K562 (cell line): ENCODE data around the gene A1CF.

ENCODE experiments used
- AFF4 ChIP-seq: sonication (generic); formaldehyde crosslinking; IDR thresholded peaks from 2 replicates; pipeline ENCODE4 v1.8.0; 2023; ENCODE audit warnings: mild to moderate bottlenecking, missing genetic modification reagents
- CTCF ChIP-seq, 3 experiments: IDR thresholded peaks in 2 of 3; conservative IDR thresholded peaks in 1 of 3; 2 replicates each; pipeline ENCODE4 v1.5.1; 2011 to 2012; ENCODE audit warnings: low read length in 3 of 3, mild to moderate bottlenecking in 3 of 3, control low read depth in 2 of 3, improper control_type of control experiment in 1 of 3, inconsistent platforms in 1 of 3, low read depth in 1 of 3, mixed read lengths in 1 of 3, moderate library complexity in 1 of 3; ENCODE audit not compliant: insufficient read depth in 2 of 3
- GATA2 ChIP-seq: sonication (generic); formaldehyde crosslinking; IDR thresholded peaks from 2 replicates; pipeline ENCODE4 v1.4.0; 2020; ENCODE audit warnings: mild to moderate bottlenecking, missing genetic modification reagents
- MLX ChIP-seq, 2 experiments: fragments of 450-650 bp in 1 of 2; sonication (generic) in 1 of 2; formaldehyde crosslinking; conservative IDR thresholded peaks; 2 replicates each; pipeline versions ENCODE4 v1.4.0 to v1.8.1; 2020 to 2022; ENCODE audit warnings: mild to moderate bottlenecking in 1 of 2, missing genetic modification reagents in 1 of 2
- NFATC3 ChIP-seq: fragments of 450-650 bp; IDR thresholded peaks from 2 replicates; pipeline ENCODE4 v1.6.1; 2017; ENCODE audit warnings: mild to moderate bottlenecking
- NONO ChIP-seq, 2 experiments: fragments of 200-400 bp in 1 of 2; fragments of 450-650 bp in 1 of 2; formaldehyde crosslinking in 1 of 2; IDR thresholded peaks; 2 replicates each; pipeline ENCODE4 v1.6.1; 2017; ENCODE audit warnings: low read depth in 2 of 2, mild to moderate bottlenecking in 2 of 2, moderate library complexity in 2 of 2, low read length in 1 of 2
- NR2C2 ChIP-seq, 2 experiments: fragments of 200-800 bp in 1 of 2; sonication (Bioruptor generic) in 1 of 2; sonication (generic) in 1 of 2; formaldehyde crosslinking in 1 of 2; IDR thresholded peaks; 2 replicates each; pipeline versions ENCODE4 v1.6.1 to v1.8.0; 2016 to 2022; ENCODE audit warnings: mild to moderate bottlenecking in 1 of 2, missing compliant biosample characterization in 1 of 2, missing genetic modification characterization in 1 of 2, missing genetic modification reagents in 1 of 2
- RFX5 ChIP-seq: IDR thresholded peaks from 2 replicates; pipeline ENCODE4 v1.6.1; 2011; ENCODE audit warnings: low read depth, mild to moderate bottlenecking, improper control_type of control experiment, low read length
- SAFB2 ChIP-seq: fragments of 200-400 bp; formaldehyde crosslinking; IDR thresholded peaks from 2 replicates; pipeline ENCODE4 v1.6.1; 2018; ENCODE audit warnings: borderline replicate concordance, low read length, low read depth, moderate library complexity; ENCODE audit not compliant: severe bottlenecking
- STAT6 ChIP-seq: sonication (generic); formaldehyde crosslinking; IDR thresholded peaks from 2 replicates; pipeline ENCODE4 v1.8.1; 2023; ENCODE audit warnings: mild to moderate bottlenecking, missing genetic modification reagents
- TCF7L2 ChIP-seq: fragments of 150-350 bp; IDR thresholded peaks from 2 replicates; pipeline ENCODE4 v1.6.1; 2016; ENCODE audit warnings: low read depth, mild to moderate bottlenecking, low read length, moderate library complexity
- ZBTB7A ChIP-seq: IDR thresholded peaks from 2 replicates; pipeline ENCODE4 v1.6.1; 2011; ENCODE audit warnings: low read depth, mild to moderate bottlenecking, low read length, moderate library complexity, borderline replicate concordance; ENCODE audit not compliant: control insufficient read depth
- ZKSCAN1 ChIP-seq: fragments of 150-350 bp; IDR thresholded peaks from 2 replicates; pipeline ENCODE4 v1.6.1; 2016; ENCODE audit warnings: low read depth, low read length
- ZNF165 ChIP-seq: fragments of 250-450 bp; sonication (Bioruptor Pico); IDR thresholded peaks from 2 replicates; pipeline ENCODE4 v1.4.0; 2020; ENCODE audit warnings: borderline replicate concordance

- TF ChIP-seq ZNF165 (CRISPR knock-in tag), result no peak
- no peak for TF ChIP-seq STAT6 (CRISPR knock-in tag)
- no peak for TF ChIP-seq NFATC3
- TF ChIP-seq ZKSCAN1, result no peak
- TF ChIP-seq NONO (IDR thresholded peaks at IDR 0.05; ENCODE audit: low read depth in 2 of 2, low read length in 1 of 2), result no peak
- no peak for TF ChIP-seq ZBTB7A
- no peak for TF ChIP-seq GATA2 (CRISPR knock-in tag)
- TF ChIP-seq MLX (CRISPR knock-in tag; conservative IDR thresholded peaks at IDR 0.05), result no peak
- TF ChIP-seq CTCF (IDR thresholded peaks at IDR 0.05 in 2 of 3, conservative IDR thresholded peaks at IDR 0.05 in 1 of 3; ENCODE audit: insufficient read depth in 2 of 3, low read depth in 1 of 3, low read length in 3 of 3), result no peak
- TF ChIP-seq SAFB2, result no peak
- TF ChIP-seq TCF7L2, result no peak
- no peak for TF ChIP-seq NR2C2 (CRISPR knock-in tag; IDR thresholded peaks at IDR 0.05)
- TF ChIP-seq NR2C2 (tag; IDR thresholded peaks at IDR 0.05), result no peak
- TF ChIP-seq RFX5, result no peak
- no peak for TF ChIP-seq AFF4 (CRISPR knock-in tag)
Observed at GRCh38 chr10:50892467-50892866, 7.0 kb upstream of the A1CF start.
